MCF 10A (cell line): ENCODE measurements around the gene AHCYL2. TPM values are rescaled to one million over a fixed set of nuclear protein-coding genes. Genes with fewer than 3 reads are reported as not detected.

Experiments used
- BruUV-seq: library from RNA; stranded (reverse); fragments of 400-500 nt; replicated peaks from 2 replicates; lab custom pipeline; 2021; lab: Mats Ljungman, UMichigan
- CTCF ChIA-PET: fragments of 300-600 bp; sonication (Branson Sonifier 250); formaldehyde crosslinking; extraction: SDS; loops from one replicate; lab custom pipeline; 2021; ENCODE audit warnings: antibody characterized with exemption, inconsistent platforms; lab: Yijun Ruan, JAX
- POLR2A ChIA-PET: fragments of 300-600, 350-650 bp; sonication (Branson Sonifier 250); formaldehyde crosslinking; extraction: SDS; loops from one replicate; lab custom pipeline; 2020; ENCODE audit warnings: antibody characterized with exemption, inconsistent platforms; lab: Yijun Ruan, JAX
- DNase-seq: peaks from one replicate; pipeline ENCODE4 v3.0.0-alpha.2; 2018; ENCODE audit not compliant: unreplicated experiment
- H3K27ac Mint-ChIP-seq: one replicate; pipeline ENCODE4 v1.8.0; 2022; ENCODE audit warnings: mild to moderate bottlenecking, low read depth, mixed read lengths; ENCODE audit not compliant: unreplicated experiment
- H3K27me3 Mint-ChIP-seq: one replicate; pipeline ENCODE4 v1.8.0; 2022; ENCODE audit warnings: mixed read lengths; ENCODE audit not compliant: insufficient read depth, unreplicated experiment
- H3K36me3 Mint-ChIP-seq: one replicate; pipeline ENCODE4 v1.8.0; 2022; ENCODE audit warnings: mild to moderate bottlenecking, moderate library complexity, mixed read lengths; ENCODE audit not compliant: insufficient read depth, unreplicated experiment
- H3K4me1 Mint-ChIP-seq: one replicate; pipeline ENCODE4 v1.8.0; 2022; ENCODE audit warnings: mixed read lengths; ENCODE audit not compliant: insufficient read depth, unreplicated experiment
- H3K4me3 Mint-ChIP-seq: one replicate; pipeline ENCODE4 v1.8.0; 2022; ENCODE audit warnings: mild to moderate bottlenecking, moderate library complexity, mixed read lengths; ENCODE audit not compliant: unreplicated experiment
- H3K9me3 Mint-ChIP-seq: one replicate; pipeline ENCODE4 v1.8.0; 2022; ENCODE audit warnings: mixed read lengths; ENCODE audit not compliant: unreplicated experiment
- CTCF ChIP-seq: fragments of 200-600 bp; IDR thresholded peaks from one replicate; pipeline ENCODE4 v1.8.0; 2022; ENCODE audit warnings: antibody characterized with exemption, mild to moderate bottlenecking; ENCODE audit not compliant: unreplicated experiment
- intact Hi-C: fragments of 100-400 bp; cut with micrococcal nuclease; formaldehyde crosslinking; loops from 2 replicates; pipeline ENCODE4 v1.14.1; 2022
- total RNA-seq: library from RNA; stranded (reverse); gene quantifications from 2 replicates; pipeline ENCODE4 v1.2.3, GENCODE V29; 2022

Gene AHCYL2
- total RNA-seq, 1 experiment from 2014 or later, result 12.8 TPM

DNA sequence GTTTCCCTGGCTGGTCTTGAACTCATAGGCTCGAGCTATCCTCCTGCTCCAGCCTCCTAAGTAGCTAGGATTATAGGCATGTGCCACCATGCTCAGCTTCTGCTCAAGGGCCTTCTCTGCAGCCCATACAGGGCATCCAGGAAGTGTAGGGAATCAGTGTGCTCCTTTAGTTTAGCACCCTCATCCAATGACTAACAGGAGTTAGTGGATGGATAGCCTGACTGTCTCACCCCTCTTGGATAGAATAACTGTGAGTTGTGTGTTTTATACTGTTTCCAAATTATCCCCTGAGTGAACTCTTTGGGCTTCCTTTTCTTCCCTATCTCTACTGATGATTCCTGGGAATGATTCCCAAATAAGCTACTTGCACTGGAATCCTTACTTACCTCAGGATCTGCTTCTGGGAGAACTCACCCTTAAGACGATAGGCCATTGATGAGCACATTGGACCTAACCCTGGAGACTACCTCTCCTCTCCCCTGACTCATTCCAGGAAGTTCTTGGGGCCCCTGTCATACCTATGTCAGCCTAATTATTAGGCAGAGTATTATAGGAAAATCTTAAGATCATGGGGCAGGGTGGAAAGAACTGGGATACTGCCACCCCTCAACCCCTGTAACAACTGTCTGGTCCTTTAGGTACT, 227.9 kb downstream of the AHCYL2 start:
- no TSS peak for BruUV-seq
- POLR2A ChIA-PET, result interaction anchor here (0.7 kb wide), 1 partner anchor 43 kb away, joined by 3 read pairs; no protein-coding TSS in a partner anchor
- CTCF ChIA-PET, result interaction anchor here (0.9 to 1.4 kb wide), 7 partner anchors 19 to 234 kb away, joined by 3 to 5 read pairs (median 3); no protein-coding TSS in a partner anchor

DNA sequence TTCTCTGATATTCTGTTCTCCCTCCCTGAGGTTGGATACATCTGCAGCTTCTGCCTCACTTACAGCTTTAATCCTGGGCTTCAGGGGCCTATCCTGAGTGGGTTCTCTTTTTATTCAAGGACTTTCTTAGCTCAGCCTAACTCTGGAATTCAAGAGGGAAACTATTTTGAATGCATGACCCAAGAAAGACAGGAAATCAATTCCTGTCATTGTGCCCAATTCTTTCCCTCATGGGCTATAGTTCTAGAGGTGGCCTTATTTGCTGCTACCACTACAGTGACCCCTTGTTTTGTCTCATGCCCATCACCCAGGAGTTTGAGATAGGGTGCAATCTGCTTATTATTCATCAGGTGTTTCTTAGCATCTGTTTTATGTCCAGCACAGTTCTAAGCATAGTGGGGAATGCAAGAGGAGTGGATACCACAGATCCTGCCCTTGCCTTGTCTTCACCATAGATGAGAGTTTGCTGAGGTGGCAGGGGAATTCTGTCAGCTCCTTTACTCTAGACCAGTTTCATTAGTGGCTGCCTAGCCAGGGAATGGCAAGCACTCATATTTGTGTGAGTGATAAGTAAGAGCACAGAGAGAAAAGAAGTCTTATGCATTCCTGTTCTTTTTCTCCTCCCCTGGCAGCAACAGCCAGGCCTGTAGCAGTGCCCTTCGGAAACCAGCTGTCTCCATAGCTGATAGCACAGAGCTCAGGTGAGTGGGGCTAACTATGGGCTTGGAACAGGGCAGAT, 228.8 kb downstream of the AHCYL2 start:
- intact Hi-C loops, result no loop called here
- H3K4me1 Mint-ChIP-seq, result peaks cover 11% of the 10 kb centered on the region
- H3K36me3 Mint-ChIP-seq, result peaks cover 12% of the 10 kb centered on the region
- no TSS peak for BruUV-seq
- ChIA-PET POLR2A (interaction anchor here (0.5 kb wide), 1 partner anchor 151 kb away, joined by 3 read pairs; no protein-coding TSS in a partner anchor), CTCF (interaction anchor here (0.6 to 1.4 kb wide), 9 partner anchors 15 to 235 kb away, joined by 3 to 5 read pairs (median 3); no protein-coding TSS in a partner anchor)
- no peak overlapping the region for H3K4me3 Mint-ChIP-seq
- no peak overlapping the region for H3K27ac Mint-ChIP-seq
- H3K27me3 Mint-ChIP-seq, result no peaks in the 10 kb centered on the region
- DNase-seq, result no peak
- H3K9me3 Mint-ChIP-seq, result peaks cover 4% of the 10 kb centered on the region
- TF ChIP-seq CTCF, result no peak

More for the DNA sequence above, 227.9 kb downstream of the AHCYL2 start:
- Mint-ChIP-seq H3K4me1 (peaks cover 11% of the 10 kb centered on the region), H3K9me3 (peaks cover 5% of the 10 kb centered on the region), H3K4me3 (no peak overlapping the region), H3K36me3 (peaks cover 12% of the 10 kb centered on the region), H3K27me3 (no peaks in the 10 kb centered on the region), H3K27ac (no peak overlapping the region)
- intact Hi-C loops, result no loop called here
- TF ChIP-seq CTCF, result no peak
- no peak for DNase-seq

DNA sequence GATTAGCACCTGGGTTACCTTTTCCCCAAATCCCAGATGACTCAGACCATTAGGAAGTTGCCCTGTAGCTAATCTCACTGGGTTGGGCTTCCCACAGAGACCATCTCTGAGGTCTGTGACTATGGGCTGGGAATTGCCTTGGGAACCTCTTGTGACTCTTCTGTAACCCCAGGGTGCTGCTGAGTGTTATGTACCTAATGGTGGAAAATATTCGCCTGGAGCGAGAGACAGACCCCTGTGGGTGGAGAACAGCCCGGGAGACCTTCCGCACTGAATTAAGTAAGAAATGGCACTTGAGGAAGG, 229.4 kb downstream of the AHCYL2 start:
- no peak overlapping the region for H3K4me3 Mint-ChIP-seq
- TF ChIP-seq CTCF, result no peak
- no peaks in the 10 kb centered on the region for H3K9me3 Mint-ChIP-seq
- BruUV-seq, result no TSS peak
- intact Hi-C loops, result no loop called here
- CTCF ChIA-PET, result interaction anchor here (0.6 to 0.9 kb wide), 4 partner anchors 15 to 191 kb away, joined by 3 to 4 read pairs (median 3); no protein-coding TSS in a partner anchor
- peak; percentile 56 for DNase-seq
- H3K4me1 Mint-ChIP-seq, result peaks cover 11% of the 10 kb centered on the region
- no peaks in the 10 kb centered on the region for H3K27me3 Mint-ChIP-seq
- POLR2A ChIA-PET, result interaction anchor here (0.5 kb wide), 1 partner anchor 151 kb away, joined by 3 read pairs; no protein-coding TSS in a partner anchor
- H3K36me3 Mint-ChIP-seq, result peaks cover 12% of the 10 kb centered on the region
- H3K27ac Mint-ChIP-seq, result no peak overlapping the region

- Mint-ChIP-seq H3K4me3 (no peak overlapping the region), H3K36me3 (peaks cover 12% of the 10 kb centered on the region), H3K9me3 (no peaks in the 10 kb centered on the region), H3K27ac (no peak overlapping the region), H3K4me1 (peaks cover 11% of the 10 kb centered on the region), H3K27me3 (no peaks in the 10 kb centered on the region)
- no TSS peak for BruUV-seq
- intact Hi-C loops, result no loop called here
- no peak for DNase-seq
- CTCF ChIA-PET, result interaction anchor here (0.6 kb wide), 1 partner anchor 80 kb away, joined by 3 read pairs; no protein-coding TSS in a partner anchor
- no peak for TF ChIP-seq CTCF
- POLR2A ChIA-PET, result no interaction called here
These were observed 231.6 kb downstream of the AHCYL2 start for GRCh38 chr7:129456421-129456820.
